Measurements from ENCODE around the gene PCNX2. TPM values are rescaled to one million over a fixed set of nuclear protein-coding genes. Genes with fewer than 3 reads are reported as not detected.

Gene PCNX2
- total and polyA plus RNA-seq, 10 of the 15 experiments (the other 5 are each of a cell fraction or from before 2014, with no cell fraction given), result 2.1 to 16.4 (median 8.1) TPM

- Histone ChIP-seq H4K20me1 (ENCODE audit: control insufficient read depth, insufficient read depth) (no peaks in the 10 kb centered on the region), H3K9me3 (replicated peaks; ENCODE audit: control insufficient read depth, insufficient read depth, low read length) (no peaks in the 10 kb centered on the region), H3K4me3 (no peak overlapping the region), H3K36me3 (ENCODE audit: control insufficient read depth in 2 of 2, insufficient read depth in 2 of 2, low read length in 1 of 2) (peaks cover 2 to 3% of the 10 kb centered on the region in 2 experiments; a peak in 2 of 4 replicates), H3K4me1 (ENCODE audit: control insufficient read depth, insufficient read depth, low read length) (peaks cover under 1% of the 10 kb centered on the region; the same call in 1 of the 2 replicates), H3K27ac (ENCODE audit: control insufficient read depth, insufficient read depth) (no peak overlapping the region), H3K79me2 (ENCODE audit: control insufficient read depth, insufficient read depth, low read length) (no peaks in the 10 kb centered on the region), H2AFZ (ENCODE audit: control insufficient read depth, low read depth, low read length) (no peak overlapping the region), H3K9ac (ENCODE audit: control insufficient read depth, insufficient read depth, low read length) (no peak overlapping the region), H3K4me2 (ENCODE audit: control insufficient read depth, insufficient read depth) (no peak overlapping the region), H3K27me3 (replicated peaks in 1 of 2; ENCODE audit: control insufficient read depth in 2 of 2, insufficient read depth in 2 of 2, low read length in 1 of 2) (no peaks in the 10 kb centered on the region)
- intact Hi-C loops (cut with micrococcal nuclease; ENCODE audit: unreplicated experiment), result no loop called here
- 100% methylated on average over 1 of the region's 1 CpG for WGBS (ENCODE audit: insufficient coverage, insufficient replicate concordance, low lambda C conversion rate, missing lambda C conversion rate)
- no peak for ATAC-seq
- in situ Hi-C loops (cut with MboI), result no loop called here
- DNase-seq (ENCODE audit: low read depth, low spot score), result no peak
- no peak for FAIRE-seq
- ChIA-PET CTCF (no interaction called here), SMC1A (ENCODE audit: uncharacterized antibody, unreplicated experiment) (no interaction called here), RAD21 (ENCODE audit: unreplicated experiment) (no interaction called here), POLR2A (no interaction called here)
- BruUV-seq (replicated peaks), result no TSS peak
- TF ChIP-seq TCF7 (IDR thresholded peaks at IDR 0.05; ENCODE audit: borderline replicate concordance) (no peak), BRCA1 (IDR thresholded peaks at IDR 0.05; ENCODE audit: low read depth, low read length) (no peak), POLR2AphosphoS2 (IDR thresholded peaks at IDR 0.05; ENCODE audit: low read depth, low read length) (no peak)
Measured at GRCh38 chr1:233256191-233256590, 39.3 kb downstream of the PCNX2 start.

GRCh38 chr1:233255145-233255544 is 40.4 kb downstream of the PCNX2 start:
- CTCF ChIA-PET, result no interaction called here

More at GRCh38 chr1:233255145-233255544, 40.4 kb downstream of the PCNX2 start:
- no peak for FAIRE-seq
- Histone ChIP-seq H3K9ac (ENCODE audit: control insufficient read depth, insufficient read depth, low read length) (no peak overlapping the region), H3K4me2 (ENCODE audit: control insufficient read depth, insufficient read depth) (no peak overlapping the region), H4K20me1 (ENCODE audit: control insufficient read depth, insufficient read depth) (no peaks in the 10 kb centered on the region), H3K36me3 (ENCODE audit: control insufficient read depth in 2 of 2, insufficient read depth in 2 of 2, low read length in 1 of 2) (peaks cover 3% of the 10 kb centered on the region in 2 experiments; a peak in 3 of 4 replicates), H2AFZ (ENCODE audit: control insufficient read depth, low read depth, low read length) (no peak overlapping the region), H3K27me3 (replicated peaks in 1 of 2; ENCODE audit: control insufficient read depth in 2 of 2, insufficient read depth in 2 of 2, low read length in 1 of 2) (no peaks in the 10 kb centered on the region), H3K79me2 (ENCODE audit: control insufficient read depth, insufficient read depth, low read length) (no peaks in the 10 kb centered on the region), H3K4me3 (no peak overlapping the region), H3K27ac (ENCODE audit: control insufficient read depth, insufficient read depth) (no peak overlapping the region), H3K9me3 (replicated peaks; ENCODE audit: control insufficient read depth, insufficient read depth, low read length) (no peaks in the 10 kb centered on the region), H3K4me1 (ENCODE audit: control insufficient read depth, insufficient read depth, low read length) (no peaks in the 10 kb centered on the region)
- POLR2A ChIA-PET, result no interaction called here
- in situ Hi-C loops (cut with MboI) (no loop called here), intact Hi-C loops (cut with micrococcal nuclease; ENCODE audit: unreplicated experiment) (no loop called here)
- RAD21 ChIA-PET (ENCODE audit: unreplicated experiment), result no interaction called here
- BruUV-seq (replicated peaks), result no TSS peak
- ATAC-seq, result no peak
- TF ChIP-seq PAX5 (IDR thresholded peaks at IDR 0.05; ENCODE audit: borderline replicate concordance, low read depth, low read length) (no peak), KLF5 (IDR thresholded peaks at IDR 0.05; ENCODE audit: partially characterized antibody) (no peak), MYB (IDR thresholded peaks at IDR 0.05; ENCODE audit: borderline replicate concordance, low read depth, low read length) (no peak), POLR2AphosphoS5 (IDR thresholded peaks at IDR 0.05; ENCODE audit: low read length) (no peak), SMC3 (IDR thresholded peaks at IDR 0.05; ENCODE audit: borderline replicate concordance, low read length) (no peak), TCF3 (IDR thresholded peaks at IDR 0.05; ENCODE audit: borderline replicate concordance, insufficient read depth, low read depth, low read length) (no peak), BACH1 (IDR thresholded peaks at IDR 0.05; ENCODE audit: borderline replicate concordance) (no peak), RB1 (IDR thresholded peaks at IDR 0.05; ENCODE audit: borderline replicate concordance) (no peak), STAT1 (conservative IDR thresholded peaks at IDR 0.05) (no peak), IKZF2 (IDR thresholded peaks at IDR 0.05) (no peak), BMI1 (IDR thresholded peaks at IDR 0.05; ENCODE audit: borderline replicate concordance) (no peak), CBX5 (IDR thresholded peaks at IDR 0.05; ENCODE audit: low read depth) (no peak)
- WGBS (ENCODE audit: insufficient coverage, insufficient replicate concordance, low lambda C conversion rate, missing lambda C conversion rate), result 97% methylated on average over 5 of the region's 5 CpGs
- DNase-seq (ENCODE audit: low read depth, low spot score), result no peak
- SMC1A ChIA-PET (ENCODE audit: uncharacterized antibody, unreplicated experiment), result no interaction called here

Measured in GM12878 (cell line).